ENCODE measurements around the gene APBB2.

The APBB2 gene

GRCh38 chr4:41189666-41190065, 24.7 kb downstream of the APBB2 start:
- TF ChIP-seq CTCF (IDR thresholded peaks at IDR 0.05; ENCODE audit: low read depth, low read length), result no peak
- no peak overlapping the region for H3K4me3 ChIP-seq (ENCODE audit: low read depth, low read length)

- TF ChIP-seq CTCF (IDR thresholded peaks at IDR 0.05; ENCODE audit: low read depth, low read length), result no peak
- no peak overlapping the region for H3K4me3 ChIP-seq (ENCODE audit: low read depth, low read length)
Observed at GRCh38 chr4:41189076-41189475, 25.3 kb downstream of the APBB2 start.

GRCh38 chr4:41185614-41186592, 28.4 kb downstream of the APBB2 start:
- H3K4me3 ChIP-seq (ENCODE audit: low read depth, low read length), result peak overlapping the region; percentile 16; the same call in 1 of the 2 replicates
- no peak for TF ChIP-seq CTCF (IDR thresholded peaks at IDR 0.05; ENCODE audit: low read depth, low read length)

GRCh38 chr4:41184009-41184408, 30.3 kb downstream of the APBB2 start:
- no peak for TF ChIP-seq CTCF (IDR thresholded peaks at IDR 0.05; ENCODE audit: low read depth, low read length)
- no peak overlapping the region for H3K4me3 ChIP-seq (ENCODE audit: low read depth, low read length)

GRCh38 chr4:41183021-41183553, 31.3 kb downstream of the APBB2 start:
- no peak for TF ChIP-seq CTCF (IDR thresholded peaks at IDR 0.05; ENCODE audit: low read depth, low read length)
- no peak overlapping the region for H3K4me3 ChIP-seq (ENCODE audit: low read depth, low read length)

GRCh38 chr4:41181037-41181436, 33.3 kb downstream of the APBB2 start:
- H3K4me3 ChIP-seq (ENCODE audit: low read depth, low read length), result no peak overlapping the region
- TF ChIP-seq CTCF (IDR thresholded peaks at IDR 0.05; ENCODE audit: low read depth, low read length), result no peak

Measured in WI38 (cell line).